GM13977 (cell line): ENCODE measurements around the gene SPATA13.

Experiments used
- DNase-seq: peaks from one replicate; pipeline ENCODE4 v3.0.0; 2012; ENCODE audit warnings: low spot score
- in situ Hi-C: fragments of 300-500 bp; cut with MboI; formaldehyde crosslinking; loops from one replicate; pipeline ENCODE4 v1.12.0; 2022; ENCODE audit warnings: low sequenced_read_pairs, low pct_unique_long_range_greater_than_20kb, mixed read lengths, inconsistent platforms; ENCODE audit not compliant: unreplicated experiment
- TF ChIP-seq, protein P1 (sequence below): IDR thresholded peaks from 2 replicates; pipeline ENCODE4 v1.5.1; 2012; ENCODE audit warnings: mild to moderate bottlenecking, control low read depth; ENCODE audit not compliant: insufficient read depth; ENCODE audit errors: extremely low read depth, missing control alignments

The SPATA13 gene

DNA sequence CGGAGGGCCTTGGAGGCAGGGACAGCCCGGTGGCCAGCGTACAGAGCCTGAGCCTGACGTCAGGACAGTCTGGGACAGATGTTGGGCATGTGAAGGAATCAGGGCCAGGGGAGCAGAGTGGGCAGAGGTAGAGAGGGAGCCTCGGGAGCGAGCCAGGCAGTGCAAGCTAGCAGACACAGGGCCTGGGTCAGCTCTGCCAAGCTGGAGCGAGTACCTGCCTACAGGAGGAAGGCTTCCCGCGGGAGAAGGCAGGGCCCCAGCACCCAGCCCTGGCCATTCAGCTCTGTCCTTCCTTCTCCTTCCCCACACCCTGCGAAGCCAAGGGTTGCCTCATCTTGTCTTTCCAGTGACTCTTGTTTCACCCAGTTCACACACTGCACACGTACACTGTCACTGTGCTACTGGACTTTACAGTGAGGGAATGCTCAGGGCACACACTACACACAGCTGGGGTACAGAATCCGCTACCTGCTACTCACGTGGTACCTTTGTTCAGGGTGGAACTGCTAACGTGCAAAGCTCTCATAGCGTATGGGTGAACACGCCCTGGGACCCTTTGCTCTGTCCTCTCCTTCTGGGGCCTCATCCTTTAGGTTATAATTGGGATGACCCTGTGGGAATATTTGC is 139.1 kb downstream of the SPATA13 start:
- TF ChIP-seq, protein P1, sequence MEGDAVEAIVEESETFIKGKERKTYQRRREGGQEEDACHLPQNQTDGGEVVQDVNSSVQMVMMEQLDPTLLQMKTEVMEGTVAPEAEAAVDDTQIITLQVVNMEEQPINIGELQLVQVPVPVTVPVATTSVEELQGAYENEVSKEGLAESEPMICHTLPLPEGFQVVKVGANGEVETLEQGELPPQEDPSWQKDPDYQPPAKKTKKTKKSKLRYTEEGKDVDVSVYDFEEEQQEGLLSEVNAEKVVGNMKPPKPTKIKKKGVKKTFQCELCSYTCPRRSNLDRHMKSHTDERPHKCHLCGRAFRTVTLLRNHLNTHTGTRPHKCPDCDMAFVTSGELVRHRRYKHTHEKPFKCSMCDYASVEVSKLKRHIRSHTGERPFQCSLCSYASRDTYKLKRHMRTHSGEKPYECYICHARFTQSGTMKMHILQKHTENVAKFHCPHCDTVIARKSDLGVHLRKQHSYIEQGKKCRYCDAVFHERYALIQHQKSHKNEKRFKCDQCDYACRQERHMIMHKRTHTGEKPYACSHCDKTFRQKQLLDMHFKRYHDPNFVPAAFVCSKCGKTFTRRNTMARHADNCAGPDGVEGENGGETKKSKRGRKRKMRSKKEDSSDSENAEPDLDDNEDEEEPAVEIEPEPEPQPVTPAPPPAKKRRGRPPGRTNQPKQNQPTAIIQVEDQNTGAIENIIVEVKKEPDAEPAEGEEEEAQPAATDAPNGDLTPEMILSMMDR: no peak
- in situ Hi-C loops: no loop called here
- no peak for DNase-seq

DNA sequence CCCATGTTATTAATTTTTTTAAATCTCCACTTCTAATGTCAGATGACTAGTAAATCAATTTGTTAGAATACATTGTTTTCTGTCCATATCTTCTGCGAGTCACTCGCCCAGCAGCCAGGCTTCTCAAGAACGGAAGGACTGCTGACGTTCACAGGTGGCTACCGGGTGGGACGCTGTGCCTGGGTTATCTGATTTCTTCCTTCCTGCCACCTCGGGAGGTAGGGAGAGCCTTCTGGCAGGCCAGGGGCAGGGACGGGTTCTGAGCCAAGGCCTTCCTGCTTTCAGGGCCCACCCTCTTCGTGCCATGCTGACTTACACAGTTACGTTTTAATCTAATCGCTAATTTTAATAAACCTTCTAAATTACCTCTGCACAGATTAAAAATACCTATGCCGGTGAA is 140.9 kb downstream of the SPATA13 start:
- no peak for DNase-seq
- in situ Hi-C loops: no loop called here
- TF ChIP-seq, protein P1: no peak

DNA sequence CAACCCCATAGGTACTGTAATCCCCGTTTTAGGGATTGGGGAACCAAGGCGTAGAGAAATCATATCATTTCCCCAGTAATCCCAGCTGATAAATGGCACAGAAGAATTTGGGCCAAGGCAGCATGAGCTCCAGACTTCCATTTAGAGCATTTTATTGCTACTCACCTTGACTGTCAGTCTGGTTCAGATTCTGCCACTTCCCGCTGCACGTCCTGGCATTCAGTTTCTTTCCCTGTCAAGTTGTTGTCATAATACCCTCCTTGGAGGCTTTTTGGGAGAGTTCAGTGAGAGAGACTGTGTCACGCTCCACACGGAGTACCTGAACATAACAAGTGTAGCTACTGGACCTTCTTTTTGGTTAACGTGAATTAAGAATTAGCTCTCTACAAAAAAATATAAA is 141.4 kb downstream of the SPATA13 start:
- DNase-seq: no peak
- in situ Hi-C loops: no loop called here
- TF ChIP-seq, protein P1: no peak

DNA sequence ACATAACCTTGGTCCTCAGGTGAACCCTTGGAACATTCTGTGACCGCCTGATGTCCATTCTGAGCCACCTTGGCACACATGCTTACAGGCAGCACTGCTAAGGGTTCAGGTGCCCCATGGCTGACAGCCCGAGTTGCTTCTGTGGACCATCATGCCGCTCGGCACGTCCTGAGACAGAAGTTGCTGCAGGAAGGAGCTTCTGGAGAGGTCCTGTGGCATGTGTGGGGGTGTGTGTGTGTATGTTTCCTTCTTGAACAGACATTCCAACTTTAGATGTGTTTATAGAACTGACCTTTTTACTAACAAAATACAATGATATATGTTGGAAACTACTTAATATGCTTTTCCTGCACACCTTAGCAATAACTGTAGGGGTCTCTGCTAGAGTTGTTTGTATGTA is 144.1 kb downstream of the SPATA13 start:
- in situ Hi-C loops: no loop called here
- no peak for DNase-seq
- TF ChIP-seq, protein P1: no peak

DNA sequence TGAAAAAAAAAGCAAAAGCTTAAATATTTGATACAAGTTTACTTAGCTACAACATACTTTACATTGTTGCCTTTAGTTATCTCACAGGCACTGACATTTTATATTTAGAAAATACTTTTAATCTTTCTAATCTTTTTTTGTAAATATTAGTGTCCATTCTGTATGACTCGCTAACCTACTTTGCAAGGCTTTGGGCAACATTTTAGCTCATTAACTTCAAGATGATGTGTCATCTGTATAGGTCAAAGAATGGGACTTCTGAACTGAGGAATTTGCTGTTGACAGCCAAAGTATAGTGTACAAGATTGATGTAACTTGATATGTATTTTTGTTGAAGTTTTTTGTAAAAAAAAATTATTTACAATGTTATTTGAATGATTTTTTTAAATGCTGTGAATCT is 146.1 kb downstream of the SPATA13 start:
- no peak for DNase-seq
- in situ Hi-C loops: no loop called here
- TF ChIP-seq, protein P1: no peak

DNA sequence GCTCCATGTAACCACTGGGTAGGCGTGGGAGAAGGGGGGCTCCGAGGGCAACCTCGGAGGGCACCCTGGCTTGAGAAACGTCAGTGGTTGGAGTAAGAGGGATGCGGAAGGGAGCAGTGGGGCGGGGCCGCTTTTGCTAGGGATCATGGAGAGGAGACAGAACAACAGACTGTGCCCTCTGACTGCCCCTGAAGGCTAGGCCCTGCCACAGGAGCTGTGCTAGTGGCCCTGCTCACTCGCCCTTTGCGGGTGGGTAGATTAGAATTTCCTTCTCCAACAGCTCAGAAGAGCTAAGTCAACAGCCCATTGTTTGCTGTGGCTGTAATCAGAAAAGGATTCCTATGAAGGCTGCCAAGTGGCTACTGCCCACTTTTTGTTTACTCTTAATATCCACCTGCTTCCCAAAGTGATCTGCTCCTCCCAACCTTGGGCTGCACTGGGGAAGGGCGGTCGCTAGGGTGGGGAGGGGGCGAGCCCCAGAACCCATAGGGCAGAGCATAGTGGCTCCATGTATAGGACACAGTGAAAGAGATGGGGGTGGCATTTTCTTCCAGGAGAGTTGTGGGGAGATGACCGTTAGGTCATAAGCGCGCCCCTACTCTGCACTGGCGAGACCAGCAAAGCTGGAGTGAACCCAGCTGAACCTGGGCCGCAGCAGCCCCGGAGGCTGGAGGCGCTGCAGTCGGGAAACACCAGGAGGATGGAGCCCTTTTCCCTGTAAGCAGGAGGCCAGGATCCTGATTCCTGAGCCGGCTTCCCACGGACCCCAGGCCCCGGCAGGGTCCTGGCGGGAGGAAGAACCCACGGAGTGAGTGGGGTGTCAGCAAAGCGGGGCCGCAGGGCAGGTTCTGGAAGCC is 146.9 kb downstream of the SPATA13 start:
- TF ChIP-seq, protein P1: no peak
- in situ Hi-C loops: no loop called here
- DNase-seq: no peak
